HEK293 (cell line): ENCODE measurements around the gene CREM.

Experiments
- IKZF3 ChIP-seq: fragments of 450-650 bp; IDR thresholded peaks from 2 replicates; pipeline ENCODE4 v1.5.0; 2018; ENCODE audit warnings: missing biosample characterization, mild to moderate bottlenecking, missing genetic modification characterization, moderate library complexity
- ZNF133 ChIP-seq: fragments of 450-650 bp; formaldehyde crosslinking; IDR thresholded peaks from 2 replicates; pipeline ENCODE4 v1.5.1; 2016; ENCODE audit warnings: missing biosample characterization, missing genetic modification characterization
- ZNF140 ChIP-seq: fragments of 450-650 bp; formaldehyde crosslinking; IDR thresholded peaks from 2 replicates; pipeline ENCODE4 v1.5.1; 2016; ENCODE audit warnings: missing biosample characterization, missing genetic modification characterization
- ZNF175 ChIP-seq: fragments of 450-650 bp; formaldehyde crosslinking; IDR thresholded peaks from 2 replicates; pipeline ENCODE4 v1.5.1; 2016; ENCODE audit warnings: missing biosample characterization, missing genetic modification characterization
- TF ChIP-seq, protein P1 (sequence below): fragments of 450-650 bp; formaldehyde crosslinking; IDR thresholded peaks from 2 replicates; pipeline ENCODE4 v1.5.1; 2016; ENCODE audit warnings: missing biosample characterization, missing genetic modification characterization
- TF ChIP-seq, protein P2 (sequence below): fragments of 450-650 bp; IDR thresholded peaks from 2 replicates; pipeline ENCODE4 v1.5.1; 2018; ENCODE audit warnings: missing biosample characterization, missing genetic modification characterization
- TF ChIP-seq, protein P3 (sequence below): fragments of 450-650 bp; formaldehyde crosslinking; IDR thresholded peaks from 2 replicates; pipeline ENCODE4 v1.5.1; 2016; ENCODE audit warnings: missing biosample characterization, missing genetic modification characterization
- TF ChIP-seq, protein P4 (sequence below): IDR thresholded peaks from 2 replicates; pipeline ENCODE4 v1.6.1; 2011; ENCODE audit warnings: mild to moderate bottlenecking, low read depth, low read length, borderline replicate concordance

DNA sequence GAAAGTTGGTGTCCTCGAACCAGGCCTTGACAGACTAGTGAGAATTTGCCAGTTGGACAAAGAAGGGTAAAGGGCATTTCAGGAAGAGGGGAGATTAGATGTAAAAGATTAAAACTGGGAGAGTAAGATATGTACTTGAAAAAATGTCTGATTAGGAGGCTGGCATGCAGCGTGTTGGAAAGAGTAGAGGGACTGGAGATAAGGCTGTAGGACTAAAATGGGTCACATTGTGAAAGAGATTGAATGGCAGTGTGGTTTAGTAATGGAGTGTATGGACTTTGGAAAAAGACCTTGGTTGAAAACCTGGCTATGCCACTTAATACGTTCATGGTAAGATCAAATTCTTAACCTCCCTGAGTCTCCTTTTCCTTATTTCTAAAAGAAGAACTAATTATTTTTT lies 14.1 kb downstream of the CREM start:
- no peak for TF ChIP-seq ZNF175 (tag by site-specific recombination)
- TF ChIP-seq, protein P1, sequence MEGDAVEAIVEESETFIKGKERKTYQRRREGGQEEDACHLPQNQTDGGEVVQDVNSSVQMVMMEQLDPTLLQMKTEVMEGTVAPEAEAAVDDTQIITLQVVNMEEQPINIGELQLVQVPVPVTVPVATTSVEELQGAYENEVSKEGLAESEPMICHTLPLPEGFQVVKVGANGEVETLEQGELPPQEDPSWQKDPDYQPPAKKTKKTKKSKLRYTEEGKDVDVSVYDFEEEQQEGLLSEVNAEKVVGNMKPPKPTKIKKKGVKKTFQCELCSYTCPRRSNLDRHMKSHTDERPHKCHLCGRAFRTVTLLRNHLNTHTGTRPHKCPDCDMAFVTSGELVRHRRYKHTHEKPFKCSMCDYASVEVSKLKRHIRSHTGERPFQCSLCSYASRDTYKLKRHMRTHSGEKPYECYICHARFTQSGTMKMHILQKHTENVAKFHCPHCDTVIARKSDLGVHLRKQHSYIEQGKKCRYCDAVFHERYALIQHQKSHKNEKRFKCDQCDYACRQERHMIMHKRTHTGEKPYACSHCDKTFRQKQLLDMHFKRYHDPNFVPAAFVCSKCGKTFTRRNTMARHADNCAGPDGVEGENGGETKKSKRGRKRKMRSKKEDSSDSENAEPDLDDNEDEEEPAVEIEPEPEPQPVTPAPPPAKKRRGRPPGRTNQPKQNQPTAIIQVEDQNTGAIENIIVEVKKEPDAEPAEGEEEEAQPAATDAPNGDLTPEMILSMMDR (tag by site-specific recombination), result no peak
- TF ChIP-seq, protein P2, sequence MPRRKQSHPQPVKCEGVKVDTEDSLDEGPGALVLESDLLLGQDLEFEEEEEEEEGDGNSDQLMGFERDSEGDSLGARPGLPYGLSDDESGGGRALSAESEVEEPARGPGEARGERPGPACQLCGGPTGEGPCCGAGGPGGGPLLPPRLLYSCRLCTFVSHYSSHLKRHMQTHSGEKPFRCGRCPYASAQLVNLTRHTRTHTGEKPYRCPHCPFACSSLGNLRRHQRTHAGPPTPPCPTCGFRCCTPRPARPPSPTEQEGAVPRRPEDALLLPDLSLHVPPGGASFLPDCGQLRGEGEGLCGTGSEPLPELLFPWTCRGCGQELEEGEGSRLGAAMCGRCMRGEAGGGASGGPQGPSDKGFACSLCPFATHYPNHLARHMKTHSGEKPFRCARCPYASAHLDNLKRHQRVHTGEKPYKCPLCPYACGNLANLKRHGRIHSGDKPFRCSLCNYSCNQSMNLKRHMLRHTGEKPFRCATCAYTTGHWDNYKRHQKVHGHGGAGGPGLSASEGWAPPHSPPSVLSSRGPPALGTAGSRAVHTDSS (tag by site-specific recombination), result no peak
- TF ChIP-seq, protein P3, sequence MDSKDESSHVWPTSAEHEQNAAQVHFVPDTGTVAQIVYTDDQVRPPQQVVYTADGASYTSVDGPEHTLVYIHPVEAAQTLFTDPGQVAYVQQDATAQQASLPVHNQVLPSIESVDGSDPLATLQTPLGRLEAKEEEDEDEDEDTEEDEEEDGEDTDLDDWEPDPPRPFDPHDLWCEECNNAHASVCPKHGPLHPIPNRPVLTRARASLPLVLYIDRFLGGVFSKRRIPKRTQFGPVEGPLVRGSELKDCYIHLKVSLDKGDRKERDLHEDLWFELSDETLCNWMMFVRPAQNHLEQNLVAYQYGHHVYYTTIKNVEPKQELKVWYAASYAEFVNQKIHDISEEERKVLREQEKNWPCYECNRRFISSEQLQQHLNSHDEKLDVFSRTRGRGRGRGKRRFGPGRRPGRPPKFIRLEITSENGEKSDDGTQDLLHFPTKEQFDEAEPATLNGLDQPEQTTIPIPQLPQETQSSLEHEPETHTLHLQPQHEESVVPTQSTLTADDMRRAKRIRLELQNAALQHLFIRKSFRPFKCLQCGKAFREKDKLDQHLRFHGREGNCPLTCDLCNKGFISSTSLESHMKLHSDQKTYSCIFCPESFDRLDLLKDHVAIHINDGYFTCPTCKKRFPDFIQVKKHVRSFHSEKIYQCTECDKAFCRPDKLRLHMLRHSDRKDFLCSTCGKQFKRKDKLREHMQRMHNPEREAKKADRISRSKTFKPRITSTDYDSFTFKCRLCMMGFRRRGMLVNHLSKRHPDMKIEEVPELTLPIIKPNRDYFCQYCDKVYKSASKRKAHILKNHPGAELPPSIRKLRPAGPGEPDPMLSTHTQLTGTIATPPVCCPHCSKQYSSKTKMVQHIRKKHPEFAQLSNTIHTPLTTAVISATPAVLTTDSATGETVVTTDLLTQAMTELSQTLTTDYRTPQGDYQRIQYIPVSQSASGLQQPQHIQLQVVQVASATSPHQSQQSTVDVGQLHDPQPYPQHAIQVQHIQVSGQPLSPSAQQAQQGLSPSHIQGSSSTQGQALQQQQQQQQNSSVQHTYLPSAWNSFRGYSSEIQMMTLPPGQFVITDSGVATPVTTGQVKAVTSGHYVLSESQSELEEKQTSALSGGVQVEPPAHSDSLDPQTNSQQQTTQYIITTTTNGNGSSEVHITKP (tag by site-specific recombination), result no peak
- TF ChIP-seq ZNF140 (tag by site-specific recombination), result no peak
- TF ChIP-seq, protein P4, sequence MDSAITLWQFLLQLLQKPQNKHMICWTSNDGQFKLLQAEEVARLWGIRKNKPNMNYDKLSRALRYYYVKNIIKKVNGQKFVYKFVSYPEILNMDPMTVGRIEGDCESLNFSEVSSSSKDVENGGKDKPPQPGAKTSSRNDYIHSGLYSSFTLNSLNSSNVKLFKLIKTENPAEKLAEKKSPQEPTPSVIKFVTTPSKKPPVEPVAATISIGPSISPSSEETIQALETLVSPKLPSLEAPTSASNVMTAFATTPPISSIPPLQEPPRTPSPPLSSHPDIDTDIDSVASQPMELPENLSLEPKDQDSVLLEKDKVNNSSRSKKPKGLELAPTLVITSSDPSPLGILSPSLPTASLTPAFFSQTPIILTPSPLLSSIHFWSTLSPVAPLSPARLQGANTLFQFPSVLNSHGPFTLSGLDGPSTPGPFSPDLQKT, result no peak
- TF ChIP-seq IKZF3 (tag by site-specific recombination), result no peak
- no peak for TF ChIP-seq ZNF133 (tag by site-specific recombination)
